ENCODE results near the gene FSTL5.

The FSTL5 gene

GRCh38 chr4:161555689-161556660 is 607.8 kb downstream of the FSTL5 start:
- DNase-seq, result no peak

GRCh38 chr4:161554372-161554990 is 609.3 kb downstream of the FSTL5 start:
- DNase-seq, result no peak

GRCh38 chr4:161546902-161547301 is 616.9 kb downstream of the FSTL5 start:
- DNase-seq, result no peak

- no peak for DNase-seq
These were observed 623.5 kb downstream of the FSTL5 start for GRCh38 chr4:161540265-161540664.

GRCh38 chr4:161538941-161539340 is 624.9 kb downstream of the FSTL5 start:
- no peak for DNase-seq

- DNase-seq, result no peak
These were observed 633.1 kb downstream of the FSTL5 start for GRCh38 chr4:161530710-161531109.

GRCh38 chr4:161525121-161525520 is 638.7 kb downstream of the FSTL5 start:
- no peak for DNase-seq

GRCh38 chr4:161522031-161522430 is 641.8 kb downstream of the FSTL5 start:
- no peak for DNase-seq

- no peak for DNase-seq
These were observed 644.2 kb downstream of the FSTL5 start for GRCh38 chr4:161519611-161520010.

- no peak for DNase-seq
These were observed 645.9 kb downstream of the FSTL5 start for GRCh38 chr4:161517941-161518340.

GRCh38 chr4:161505141-161505540 is 658.7 kb downstream of the FSTL5 start:
- DNase-seq, result no peak

GRCh38 chr4:161498155-161498554 is 665.6 kb downstream of the FSTL5 start:
- DNase-seq, result no peak

- DNase-seq, result no peak
These were observed 677.3 kb downstream of the FSTL5 start for GRCh38 chr4:161486461-161486860.

- DNase-seq, result no peak
These were observed 697.5 kb downstream of the FSTL5 start for GRCh38 chr4:161466316-161466715.

GRCh38 chr4:161463436-161463835 is 700.4 kb downstream of the FSTL5 start:
- DNase-seq, result no peak

GRCh38 chr4:161457906-161458305 is 705.9 kb downstream of the FSTL5 start:
- no peak for DNase-seq

GRCh38 chr4:161457311-161457710 is 706.5 kb downstream of the FSTL5 start:
- DNase-seq, result no peak

- no peak for DNase-seq
These were observed 708.9 kb downstream of the FSTL5 start for GRCh38 chr4:161454860-161455259.

- no peak for DNase-seq
These were observed 715.1 kb downstream of the FSTL5 start for GRCh38 chr4:161448550-161449180.

- no peak for DNase-seq
These were observed 719.2 kb downstream of the FSTL5 start for GRCh38 chr4:161444626-161445025.

GRCh38 chr4:161442921-161443320 is 720.9 kb downstream of the FSTL5 start:
- DNase-seq, result no peak

GRCh38 chr4:161438096-161438495 is 725.7 kb downstream of the FSTL5 start:
- no peak for DNase-seq

- DNase-seq, result no peak
These were observed 735.4 kb downstream of the FSTL5 start for GRCh38 chr4:161428180-161428965.
